GM12878 (cell line): Measurements from ENCODE around the gene TFB1M. TPM values are rescaled to one million over a fixed set of nuclear protein-coding genes. Genes with fewer than 3 reads are reported as not detected.

Source experiments
- ATAC-seq: fragments of 200-7000 bp; cut with Tn5 transposase; 3 replicates; pipeline ENCODE4 v1.9.1; 2020; ENCODE audit warnings: mild to moderate bottlenecking, moderate library complexity
- BruUV-seq: library from RNA; stranded (reverse); fragments of 400-500 nt; replicated peaks from 2 replicates; lab custom pipeline; 2021; lab: Mats Ljungman, UMichigan
- CTCF ChIA-PET: fragments of 300-600 bp; sonication (Branson Sonifier 250); formaldehyde crosslinking; extraction: SDS; loops from one replicate; lab custom pipeline; 2021; ENCODE audit warnings: inconsistent platforms; lab: Yijun Ruan, JAX
- POLR2A ChIA-PET: fragments of 350-600 bp; formaldehyde crosslinking; extraction: SDS; loops from one replicate; lab custom pipeline; 2021; ENCODE audit warnings: inconsistent platforms; lab: Charles Lee
- RAD21 ChIA-PET: fragments of 300-600 bp; sonication (Branson Sonifier 250); formaldehyde crosslinking; loops from one replicate; lab custom pipeline; 2023; ENCODE audit warnings: antibody characterized with exemption; ENCODE audit not compliant: unreplicated experiment; lab: Charles Lee
- SMC1A ChIA-PET: fragments of 300-600 bp; sonication (Branson Sonifier 250); formaldehyde crosslinking; loops from one replicate; lab custom pipeline; 2023; ENCODE audit not compliant: unreplicated experiment, uncharacterized antibody; lab: Charles Lee
- DNase-seq: peaks from one replicate; pipeline ENCODE4 v3.0.0-alpha.2; 2011; ENCODE audit warnings: low read depth, low spot score
- FAIRE-seq: peaks from 3 replicates; lab custom pipeline; 2011; peaks lifted over from hg19 to GRCh38; lab: Jason Lieb, UNC
- H2AFZ ChIP-seq: 2 replicates; pipeline ENCODE4 v1.6.0; 2011; ENCODE audit warnings: low read depth, low read length, control low read depth; ENCODE audit not compliant: control insufficient read depth
- H3K27ac ChIP-seq: 2 replicates; pipeline ENCODE4 v1.5.1; 2011; ENCODE audit warnings: control low read depth; ENCODE audit not compliant: control insufficient read depth, insufficient read depth
- H3K27me3 ChIP-seq, 2 experiments: replicated peaks in 1 of 2; 2 replicates each; pipeline versions ENCODE4 v1.6.0 to v1.6.1; 2011; ENCODE audit warnings: low read length in 1 of 2; ENCODE audit not compliant: control insufficient read depth in 2 of 2, insufficient read depth in 2 of 2
- H3K36me3 ChIP-seq, 2 experiments: 2 replicates each; pipeline ENCODE4 v1.5.1; 2011; ENCODE audit warnings: low read length in 1 of 2; ENCODE audit not compliant: control insufficient read depth in 2 of 2, insufficient read depth in 2 of 2
- H3K4me1 ChIP-seq: 2 replicates; pipeline ENCODE4 v1.6.1; 2011; ENCODE audit warnings: mild to moderate bottlenecking, low read length, moderate library complexity, mixed read lengths; ENCODE audit not compliant: control insufficient read depth, insufficient read depth
- H3K4me2 ChIP-seq: 2 replicates; pipeline ENCODE4 v1.6.0; 2011; ENCODE audit warnings: control low read depth; ENCODE audit not compliant: control insufficient read depth, insufficient read depth
- H3K4me3 ChIP-seq: fragments of 200-600 bp; sonication (generic); 2 replicates; pipeline ENCODE4 v1.5.1; 2016
- H3K79me2 ChIP-seq: 2 replicates; pipeline ENCODE4 v1.6.0; 2011; ENCODE audit warnings: low read length; ENCODE audit not compliant: control insufficient read depth, insufficient read depth
- H3K9ac ChIP-seq: 2 replicates; pipeline ENCODE4 v1.8.0; 2011; ENCODE audit warnings: low read length, control low read depth, mixed read lengths; ENCODE audit not compliant: control insufficient read depth, insufficient read depth
- H3K9me3 ChIP-seq: replicated peaks from 3 replicates; pipeline ENCODE4 v1.5.1; 2011; ENCODE audit warnings: mild to moderate bottlenecking, low read length; ENCODE audit not compliant: control insufficient read depth, insufficient read depth
- H4K20me1 ChIP-seq: 2 replicates; pipeline ENCODE4 v1.6.0; 2011; ENCODE audit not compliant: control insufficient read depth, insufficient read depth
- CBFB ChIP-seq: IDR thresholded peaks from 2 replicates; pipeline ENCODE4 v1.6.1; 2016; ENCODE audit warnings: antibody characterized with exemption, low read depth
- CEBPZ ChIP-seq: fragments of 150-350 bp; IDR thresholded peaks from 2 replicates; pipeline ENCODE4 v1.6.1; 2016; ENCODE audit warnings: low read depth, low read length
- JUND ChIP-seq: IDR thresholded peaks from 2 replicates; pipeline ENCODE4 v1.6.1; 2012; ENCODE audit warnings: low read depth, mild to moderate bottlenecking, low read length, improper control_type of control experiment, moderate library complexity
- NFYA ChIP-seq: IDR thresholded peaks from 2 replicates; pipeline ENCODE4 v1.6.1; 2011; ENCODE audit warnings: low read depth, mild to moderate bottlenecking, low read length, improper control_type of control experiment, borderline replicate concordance
- NRF1 ChIP-seq: conservative IDR thresholded peaks from 2 replicates; pipeline ENCODE4 v1.6.1; 2011; ENCODE audit warnings: mild to moderate bottlenecking, low read depth, low read length, improper control_type of control experiment
- PML ChIP-seq: IDR thresholded peaks from 2 replicates; pipeline ENCODE4 v1.6.1; 2012; ENCODE audit warnings: low read length, inconsistent platforms
- ZBED1 ChIP-seq: IDR thresholded peaks from 2 replicates; pipeline ENCODE4 v1.6.1; 2016; ENCODE audit warnings: borderline replicate concordance
- WGBS: methylation state at CpG from one replicate; pipeline ENCODE4 v1.1.6; 2016; ENCODE audit warnings: low lambda C conversion rate; ENCODE audit not compliant: insufficient replicate concordance, insufficient coverage; ENCODE audit errors: missing lambda C conversion rate; 5-methylcytosine and 5-hydroxymethylcytosine counted together
- in situ Hi-C: fragments of 300-500 bp; cut with MboI; formaldehyde crosslinking; loops from 9 replicates; pipeline ENCODE4 v1.14.3; 2018; ENCODE audit warnings: mixed read lengths
- intact Hi-C: fragments of 100-400 bp; cut with micrococcal nuclease; formaldehyde crosslinking; loops from one replicate; pipeline ENCODE4 v1.14.2; 2022; ENCODE audit not compliant: unreplicated experiment
- polyA plus RNA-seq, 11 experiments: library from polyadenylated mRNA; depleted of rRNA in 4 of 11; unstranded in 6 of 11; stranded (reverse) in 5 of 11; fragments of >200 nt; fragmentation: Nextera tagmentation in 4 of 11; fragmentation: Illumina TruSeq in 1 of 11; extraction: Ambion mirVana in 4 of 11; extraction: Trizol in 1 of 11; gene quantifications; 1 replicate in 1 of 11; 2 replicates in 10 of 11; pipeline versions ENCODE4 v1.2.1 to v1.2.3, GENCODE V29; 2011 to 2016; ENCODE audit warnings: inconsistent platforms in 2 of 11, missing spikeins in 2 of 11, low read depth in 1 of 11
- total RNA-seq, 4 experiments: library from RNA; depleted of rRNA in 3 of 4; stranded (reverse); fragments of >200 nt in 3 of 4; fragmentation: Illumina TruSeq in 1 of 4; extraction: Trizol in 1 of 4; gene quantifications; 2 replicates each; pipeline versions ENCODE4 v1.2.1 to v1.2.3, GENCODE V29; 2013 to 2021
- TF ChIP-seq, protein P1 (sequence below): IDR thresholded peaks from 2 replicates; pipeline ENCODE4 v1.6.1; 2011; ENCODE audit warnings: mild to moderate bottlenecking, low read depth, low read length, moderate library complexity; ENCODE audit not compliant: insufficient replicate concordance

Gene TFB1M
- total and polyA plus RNA-seq, 10 of the 15 experiments (the other 5 are each of a cell fraction or from before 2014, with no cell fraction given) = 29.9 to 117 (median 41.3) TPM

DNA sequence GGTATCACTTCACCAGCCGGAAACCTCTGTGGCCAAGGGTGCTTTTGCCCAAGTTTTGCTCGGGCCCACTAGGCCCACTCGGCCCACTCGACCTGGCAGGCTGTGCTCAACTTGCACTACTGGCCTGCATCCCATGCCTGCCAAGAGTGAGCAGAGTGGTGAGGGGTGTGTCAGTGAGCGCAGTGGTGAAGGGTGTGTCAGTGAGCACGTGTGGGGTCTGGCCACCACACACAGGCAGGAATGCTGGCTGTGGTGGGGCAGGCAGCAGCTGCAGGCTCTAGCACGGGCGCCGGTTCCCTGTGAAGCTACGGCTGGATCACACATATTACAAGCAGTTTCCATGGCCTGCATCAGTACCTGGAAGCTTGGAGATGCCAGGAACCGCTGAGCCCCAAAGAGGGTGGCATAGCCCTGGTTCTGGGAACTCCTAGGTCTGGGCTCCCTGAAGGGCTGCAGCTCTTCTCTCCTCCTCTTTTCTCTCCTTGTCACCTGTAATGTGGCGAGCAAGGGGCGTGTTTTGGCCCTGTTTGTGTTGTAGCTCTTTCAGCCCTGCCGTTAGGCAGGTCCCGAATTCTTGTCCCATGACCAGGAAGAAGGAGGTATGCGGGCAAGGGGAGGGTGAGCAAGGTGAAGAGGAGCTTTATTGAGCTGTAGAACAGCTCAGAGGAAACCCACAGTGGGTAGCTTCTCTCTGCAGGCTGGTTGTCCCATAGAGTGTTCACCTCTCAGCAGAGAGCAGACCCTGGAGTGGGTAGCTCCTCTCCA, 101.5 kb downstream of the TFB1M start:
- no TSS peak for BruUV-seq
- Histone ChIP-seq H2AFZ (no peak overlapping the region), H3K9me3 (no peaks in the 10 kb centered on the region), H3K36me3 (peaks cover 0 to 4% of the 10 kb centered on the region in 2 experiments; a peak in 3 of 4 replicates), H3K27me3 (no peaks in the 10 kb centered on the region), H3K4me3 (no peak overlapping the region), H3K27ac (no peak overlapping the region), H4K20me1 (no peaks in the 10 kb centered on the region), H3K9ac (no peak overlapping the region), H3K4me1 (no peaks in the 10 kb centered on the region), H3K4me2 (no peak overlapping the region), H3K79me2 (no peaks in the 10 kb centered on the region)
- TF ChIP-seq ZBED1 = no peak
- no peak for TF ChIP-seq CBFB
- no peak for TF ChIP-seq NFYA
- no peak for TF ChIP-seq JUND
- TF ChIP-seq, protein P1, sequence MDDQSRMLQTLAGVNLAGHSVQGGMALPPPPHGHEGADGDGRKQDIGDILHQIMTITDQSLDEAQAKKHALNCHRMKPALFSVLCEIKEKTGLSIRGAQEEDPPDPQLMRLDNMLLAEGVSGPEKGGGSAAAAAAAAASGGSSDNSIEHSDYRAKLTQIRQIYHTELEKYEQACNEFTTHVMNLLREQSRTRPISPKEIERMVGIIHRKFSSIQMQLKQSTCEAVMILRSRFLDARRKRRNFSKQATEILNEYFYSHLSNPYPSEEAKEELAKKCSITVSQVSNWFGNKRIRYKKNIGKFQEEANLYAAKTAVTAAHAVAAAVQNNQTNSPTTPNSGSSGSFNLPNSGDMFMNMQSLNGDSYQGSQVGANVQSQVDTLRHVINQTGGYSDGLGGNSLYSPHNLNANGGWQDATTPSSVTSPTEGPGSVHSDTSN = no peak
- no peak for TF ChIP-seq PML
- TF ChIP-seq NRF1 = no peak
- TF ChIP-seq CEBPZ = no peak
- ChIA-PET POLR2A (interaction anchor here (1.7 kb wide), 1 partner anchor 10 kb away, joined by 4 read pairs; no protein-coding TSS in a partner anchor), SMC1A (interaction anchor here (2.4 kb wide), 1 partner anchor 10 kb away, joined by 7 read pairs; no protein-coding TSS in a partner anchor), CTCF (interaction anchor here (1.0 kb wide), 1 partner anchor 34 kb away, joined by 8 read pairs; no protein-coding TSS in a partner anchor), RAD21 (interaction anchor here (2.0 kb wide), 1 partner anchor 41 kb away, joined by 7 read pairs; no protein-coding TSS in a partner anchor)
- FAIRE-seq (no peak), ATAC-seq (no peak), DNase-seq (no peak)
- WGBS = 89% methylated on average over 16 of the region's 16 CpGs
- intact Hi-C loops = no loop called here
- in situ Hi-C loops = no loop called here
